OCI-LY1 (cell line): Measurements from ENCODE around the gene TGFBR1.

Experiments used
- EZH2 ChIP-seq: fragments of 200-600 bp; sonication (generic), shearing (Covaris generic); IDR thresholded peaks from 2 replicates; pipeline ENCODE4 v1.8.0; 2017; ENCODE audit warnings: borderline replicate concordance, mixed run types, mild to moderate bottlenecking, antibody characterized with exemption, low read length, moderate library complexity, mixed read lengths
- TF ChIP-seq, protein P1 (sequence below): fragments of 200-600 bp; sonication (generic), shearing (Covaris generic); IDR thresholded peaks from 2 replicates; pipeline ENCODE4 v1.5.1; 2017; ENCODE audit warnings: mild to moderate bottlenecking, antibody characterized with exemption, low read length, moderate library complexity, mixed read lengths

DNA sequence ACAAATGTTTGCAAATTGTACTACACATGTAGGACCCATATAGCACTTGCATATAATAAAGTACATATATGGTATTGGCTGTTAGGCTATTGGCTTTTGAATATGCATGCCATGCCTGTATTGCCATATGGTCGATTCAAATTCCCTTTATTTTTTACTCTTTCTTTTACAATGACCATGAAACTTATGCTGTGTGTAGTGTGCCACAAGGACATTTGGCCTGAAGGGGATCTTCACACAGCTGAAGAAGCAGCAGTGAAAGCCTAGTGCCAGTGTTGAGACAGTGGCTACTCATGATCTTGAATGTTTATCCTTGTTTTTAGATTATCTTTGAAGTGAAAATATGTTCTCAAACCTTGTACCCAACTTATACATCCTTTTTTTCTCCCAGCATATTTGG, 20.5 kb downstream of the TGFBR1 start:
- TF ChIP-seq, protein P1, sequence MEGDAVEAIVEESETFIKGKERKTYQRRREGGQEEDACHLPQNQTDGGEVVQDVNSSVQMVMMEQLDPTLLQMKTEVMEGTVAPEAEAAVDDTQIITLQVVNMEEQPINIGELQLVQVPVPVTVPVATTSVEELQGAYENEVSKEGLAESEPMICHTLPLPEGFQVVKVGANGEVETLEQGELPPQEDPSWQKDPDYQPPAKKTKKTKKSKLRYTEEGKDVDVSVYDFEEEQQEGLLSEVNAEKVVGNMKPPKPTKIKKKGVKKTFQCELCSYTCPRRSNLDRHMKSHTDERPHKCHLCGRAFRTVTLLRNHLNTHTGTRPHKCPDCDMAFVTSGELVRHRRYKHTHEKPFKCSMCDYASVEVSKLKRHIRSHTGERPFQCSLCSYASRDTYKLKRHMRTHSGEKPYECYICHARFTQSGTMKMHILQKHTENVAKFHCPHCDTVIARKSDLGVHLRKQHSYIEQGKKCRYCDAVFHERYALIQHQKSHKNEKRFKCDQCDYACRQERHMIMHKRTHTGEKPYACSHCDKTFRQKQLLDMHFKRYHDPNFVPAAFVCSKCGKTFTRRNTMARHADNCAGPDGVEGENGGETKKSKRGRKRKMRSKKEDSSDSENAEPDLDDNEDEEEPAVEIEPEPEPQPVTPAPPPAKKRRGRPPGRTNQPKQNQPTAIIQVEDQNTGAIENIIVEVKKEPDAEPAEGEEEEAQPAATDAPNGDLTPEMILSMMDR: no peak
- TF ChIP-seq EZH2: no peak
